Spleen (tissue), 11 donors: ENCODE data around the gene CCDC88C. TPM values are rescaled to one million over a fixed set of nuclear protein-coding genes. Genes with fewer than 3 reads are reported as not detected.
A peak's percentile ranks its signal among the peaks of the same experiment; 100 is the strongest.

ENCODE experiments used
- DNase-seq: peaks from one replicate; pipeline ENCODE4 v3.0.0-alpha.2; 2020
- H3K27ac ChIP-seq, 8 donors: fragments of 200-600 bp; sonication (generic) in 7 of 8; 1 replicate in 4 of 8; 2 replicates in 4 of 8; pipeline versions ENCODE4 v1.5.0 to v1.8.0; 2016 to 2021; ENCODE audit warnings: inconsistent platforms in 4 of 8, mild to moderate bottlenecking in 4 of 8, moderate library complexity in 1 of 8
- H3K27me3 ChIP-seq, 7 donors: fragments of 200-600 bp; sonication (generic) in 6 of 7; replicated peaks in 1 of 7; 1 replicate in 4 of 7; 2 replicates in 3 of 7; pipeline versions ENCODE4 v1.5.0 to v1.8.0; 2016 to 2021; ENCODE audit warnings: inconsistent platforms in 3 of 7, mild to moderate bottlenecking in 1 of 7
- H3K36me3 ChIP-seq, 6 donors: fragments of 200-600 bp; sonication (generic) in 5 of 6; 1 replicate in 4 of 6; 2 replicates in 2 of 6; pipeline versions ENCODE4 v1.5.0 to v1.8.0; 2016 to 2021; ENCODE audit warnings: inconsistent platforms in 2 of 6
- H3K4me1 ChIP-seq, 6 donors: fragments of 200-600 bp; sonication (generic) in 5 of 6; 1 replicate in 3 of 6; 2 replicates in 3 of 6; pipeline versions ENCODE4 v1.5.0 to v1.8.0; 2016 to 2021; ENCODE audit warnings: inconsistent platforms in 3 of 6
- H3K4me3 ChIP-seq, 8 donors: fragments of 200-600 bp; sonication (generic) in 7 of 8; 1 replicate in 4 of 8; 2 replicates in 4 of 8; pipeline versions ENCODE4 v1.5.0 to v1.8.0; 2016 to 2021; ENCODE audit warnings: inconsistent platforms in 4 of 8, mild to moderate bottlenecking in 4 of 8, moderate library complexity in 2 of 8
- H3K9me3 ChIP-seq, 8 donors: fragments of 200-600 bp; sonication (generic) in 7 of 8; 1 replicate in 4 of 8; 2 replicates in 4 of 8; pipeline versions ENCODE4 v1.5.0 to v1.8.0; 2016 to 2021; ENCODE audit warnings: inconsistent platforms in 4 of 8
- CTCF ChIP-seq, 11 experiments: fragments of 200-600 bp in 7 of 11; fragments of 450-650 bp in 4 of 11; sonication (generic) in 4 of 11; IDR thresholded peaks in 8 of 11; conservative IDR thresholded peaks in 3 of 11; 1 replicate in 7 of 11; 2 replicates in 4 of 11; pipeline versions ENCODE4 v1.4.0 to v1.8.0; 2016 to 2021; ENCODE audit warnings: antibody characterized with exemption in 11 of 11, inconsistent platforms in 4 of 11, mild to moderate bottlenecking in 1 of 11
- POLR2A ChIP-seq, 3 donors: fragments of 450-650 bp; IDR thresholded peaks; one replicate each; pipeline ENCODE4 v1.5.1; 2017; ENCODE audit warnings: antibody characterized with exemption in 3 of 3, mild to moderate bottlenecking in 1 of 3
- POLR2AphosphoS5 ChIP-seq, 3 donors: sonication (generic); formaldehyde crosslinking; IDR thresholded peaks; one replicate each; pipeline ENCODE4 v1.5.1; 2017; ENCODE audit warnings: antibody characterized with exemption in 3 of 3
- WGBS, 5 donors: extraction: QIAGEN DNeasy Blood & Tissue Kit in 3 of 5; methylation state at CpG; one replicate each; pipeline versions ENCODE4 v1.1.5 to v1.1.7; 2013 to 2018; 5-methylcytosine and 5-hydroxymethylcytosine counted together
- intact Hi-C: fragments of 100-400 bp; cut with DNase I; formaldehyde crosslinking; loops from one replicate; pipeline ENCODE4 v1.15.0; 2023; ENCODE audit warnings: low total_unique reads
- polyA plus RNA-seq, 3 donors: library from polyadenylated mRNA; stranded (reverse); fragments of 200-250 nt; gene quantifications; one replicate each; pipeline ENCODE4 v1.2.1, GENCODE V29; 2013
- total RNA-seq, 7 donors: library from RNA; depleted of rRNA in 3 of 7; stranded (reverse); fragments of >200 nt in 3 of 7; fragmentation: NEBNext Ultra II Directional in 4 of 7; extraction: Animal tissue kit (Norgen Biotek cat#: 25700) in 4 of 7; gene quantifications; one replicate each; pipeline versions ENCODE4 v1.1.0 to v1.2.1, GENCODE V29; 2016 to 2021
- donor health status: healthy with polysubstance abuse.
- donor health status: DM: no; HTN: no; CAD: no; lungs with moderate emphysema.
- donor health status: DM: no; HTN: no; CAD: no.
- donor health status: Bipolar disorder and iron deficiency.
- donor health status: healthy.
- donor health status: DM: no; HTN: no; CAD: no.
- donor health status: DM: yes; HTN: yes; CAD: no.

Gene CCDC88C
- total and polyA plus RNA-seq, 10 donors: 23.2 to 136 (median 101) TPM

DNA sequence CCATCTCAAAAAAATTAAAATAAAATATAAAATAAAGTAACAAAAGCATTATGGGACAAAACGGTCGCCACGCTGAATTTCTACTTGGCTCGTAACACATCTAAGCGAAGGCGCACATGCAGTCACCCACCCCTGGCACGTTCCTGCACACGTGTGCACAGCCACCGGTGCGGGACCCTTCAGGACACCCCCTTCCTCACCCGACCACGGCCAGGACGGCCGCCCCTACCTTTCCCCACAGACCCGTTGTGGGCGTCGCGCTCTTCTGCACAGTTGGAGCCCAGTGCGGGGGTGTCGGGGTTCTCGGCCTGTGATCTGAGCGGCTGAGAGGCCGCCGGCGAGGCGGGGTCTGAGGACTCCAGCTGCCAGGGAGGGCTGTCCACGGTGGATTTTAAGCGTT, 128.7 kb downstream of the CCDC88C start:
- 89 to 94% (median 92%) methylated on average over 27 to 28 of the region's 28 CpGs for WGBS, 5 donors
- DNase-seq: peak; percentile 72
- intact Hi-C loops: loop anchor here (10.0 kb wide), 1 partner anchor 384 kb away; no protein-coding TSS in a partner anchor
- Histone ChIP-seq H3K27me3 (no peaks in the 10 kb centered on the region), H3K36me3 (peaks cover 0 to 100% (median 81%) of the 10 kb centered on the region in 6 donors), H3K4me3 (no peak overlapping the region), H3K9me3 (no peaks in the 10 kb centered on the region), H3K27ac (no peak overlapping the region), H3K4me1 (peaks cover 0 to 28% (median 5%) of the 10 kb centered on the region in 6 donors)
- TF ChIP-seq POLR2AphosphoS5 (IDR thresholded peaks at IDR 0.05) (peak in 2 of 3 donors; percentile 30 to 63), POLR2A (IDR thresholded peaks at IDR 0.05) (no peak), CTCF (IDR thresholded peaks at IDR 0.05 in 8 of 11, conservative IDR thresholded peaks at IDR 0.05 in 3 of 11) (no peak)

GRCh38 chr14:91286530-91286937, 131.1 kb downstream of the CCDC88C start:
- TF ChIP-seq POLR2AphosphoS5 (IDR thresholded peaks at IDR 0.05) (peak in 1 of 3 donors; percentile 12), CTCF (IDR thresholded peaks at IDR 0.05 in 8 of 11, conservative IDR thresholded peaks at IDR 0.05 in 3 of 11) (peak; percentile 76 to 94 (median 90)), POLR2A (IDR thresholded peaks at IDR 0.05) (no peak)
- Histone ChIP-seq H3K36me3 (peaks cover 5 to 100% (median 87%) of the 10 kb centered on the region in 6 donors), H3K4me1 (peaks cover 0 to 28% (median 5%) of the 10 kb centered on the region in 6 donors), H3K9me3 (peaks cover 0 to 4% (median 0%) of the 10 kb centered on the region in 8 donors), H3K27me3 (no peaks in the 10 kb centered on the region), H3K27ac (peak overlapping the region in 1 of 8 donors; percentile 5), H3K4me3 (no peak overlapping the region)
- DNase-seq: peak; percentile 88
- intact Hi-C loops: loop anchor here (2.0 to 10.0 kb wide), 2 partner anchors 110 to 382 kb away; no protein-coding TSS in a partner anchor
- 50 to 63% (median 58%) methylated on average over 7 of the region's 7 CpGs for WGBS, 5 donors

DNA sequence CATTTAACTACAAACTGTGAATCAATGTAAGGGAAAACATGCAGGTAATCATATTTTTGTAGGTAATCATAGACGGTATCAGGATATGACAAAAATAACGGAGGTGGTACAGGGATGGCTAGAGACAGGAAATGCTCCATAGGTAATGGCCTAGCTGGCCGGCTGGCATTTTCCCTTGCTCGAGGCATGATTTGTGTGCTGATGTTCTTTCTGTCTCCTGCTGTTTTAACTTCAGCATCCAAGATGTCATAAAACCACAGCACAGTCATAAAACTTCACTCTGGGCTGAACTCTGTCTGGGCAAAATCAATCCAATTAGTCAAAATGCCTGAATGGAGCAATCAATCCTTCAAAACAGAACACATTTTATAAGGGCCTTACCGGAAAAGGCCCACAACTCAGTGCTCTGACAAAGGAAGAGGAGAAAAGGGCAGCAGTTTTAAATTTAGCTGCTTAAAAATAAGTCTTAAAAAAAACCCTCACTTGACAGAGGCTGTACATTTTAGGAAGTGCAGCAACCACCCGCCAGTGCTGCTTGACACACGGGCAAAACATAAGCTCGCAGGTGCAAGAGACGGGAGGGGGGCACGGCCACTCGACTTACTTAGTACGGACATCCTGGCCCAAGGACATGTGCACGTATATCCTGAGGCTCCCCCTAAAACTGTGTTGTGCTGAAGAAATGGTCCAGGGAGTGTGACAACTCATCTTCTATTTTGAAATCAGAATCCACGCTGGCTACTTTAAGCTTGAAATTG, 132.7 kb downstream of the CCDC88C start:
- TF ChIP-seq CTCF (IDR thresholded peaks at IDR 0.05 in 8 of 11, conservative IDR thresholded peaks at IDR 0.05 in 3 of 11): no peak
- no peak for TF ChIP-seq POLR2AphosphoS5 (IDR thresholded peaks at IDR 0.05)
- TF ChIP-seq POLR2A (IDR thresholded peaks at IDR 0.05): no peak
- peaks cover 0 to 4% (median 0%) of the 10 kb centered on the region in 8 donors for H3K9me3 ChIP-seq
- H3K36me3 ChIP-seq: peaks cover 5 to 100% (median 87%) of the 10 kb centered on the region in 6 donors
- no peak for DNase-seq
- 54 to 74% (median 62%) methylated on average over 14 of the region's 14 CpGs for WGBS, 5 donors
- no peaks in the 10 kb centered on the region for H3K27me3 ChIP-seq
- intact Hi-C loops: loop anchor here (10.0 kb wide), 1 partner anchor 380 kb away; no protein-coding TSS in a partner anchor
- H3K27ac ChIP-seq: peak overlapping the region in 1 of 8 donors; percentile 25
- H3K4me1 ChIP-seq: peaks cover 0 to 28% (median 5%) of the 10 kb centered on the region in 6 donors
- no peak overlapping the region for H3K4me3 ChIP-seq
